Activated B cell treated with CpG ODN at 0.5 μM for 24 hours (primary cell): ENCODE results near the gene ORMDL1. TPM values are rescaled to one million over a fixed set of nuclear protein-coding genes. Genes with fewer than 3 reads are reported as not detected.

Source experiments
- ATAC-seq: fragments of 200-7000 bp; cut with Tn5 transposase; one replicate; pipeline ENCODE4 v1.10.0; 2021; ENCODE audit warnings: low read depth, mild to moderate bottlenecking, moderate library complexity
- CTCF ChIA-PET: fragments of 350-600 bp; sonication (Branson Sonifier 250); formaldehyde crosslinking; loops from one replicate; lab custom pipeline; 2021; ENCODE audit warnings: antibody characterized with exemption; lab: Charles Lee
- POLR2A ChIA-PET: fragments of 350-600 bp; sonication (Branson Sonifier 250); formaldehyde crosslinking; loops from one replicate; lab custom pipeline; 2021; ENCODE audit warnings: antibody characterized with exemption; lab: Charles Lee
- DNase-seq: peaks from one replicate; pipeline ENCODE4 v3.0.0; 2022
- H3K27ac Mint-ChIP-seq: one replicate; pipeline ENCODE4 v1.8.0; 2020; ENCODE audit warnings: mixed read lengths
- H3K27me3 Mint-ChIP-seq: one replicate; pipeline ENCODE4 v1.8.0; 2021; ENCODE audit warnings: mixed read lengths
- H3K36me3 Mint-ChIP-seq: one replicate; pipeline ENCODE4 v1.8.0; 2021; ENCODE audit warnings: low read depth, mixed read lengths
- H3K4me1 Mint-ChIP-seq: one replicate; pipeline ENCODE4 v1.8.0; 2021; ENCODE audit warnings: mixed read lengths
- H3K4me3 Mint-ChIP-seq: one replicate; pipeline ENCODE4 v1.8.0; 2020; ENCODE audit warnings: mild to moderate bottlenecking, mixed read lengths
- H3K9me3 Mint-ChIP-seq: one replicate; pipeline ENCODE4 v1.8.0; 2020; ENCODE audit warnings: mixed read lengths
- intact Hi-C: fragments of 100-400 bp; cut with micrococcal nuclease; formaldehyde crosslinking; loops from one replicate; pipeline ENCODE4 v1.15.1; 2024
- total RNA-seq: library from RNA; stranded (reverse); gene quantifications from 2 replicates; pipeline ENCODE4 v1.2.3, GENCODE V29; 2022
- TF ChIP-seq, protein P1 (sequence below): fragments of 200-600 bp; IDR thresholded peaks from one replicate; pipeline ENCODE4 v1.8.0; 2022; ENCODE audit warnings: antibody characterized with exemption, mild to moderate bottlenecking

ORMDL1 gene, protein sequence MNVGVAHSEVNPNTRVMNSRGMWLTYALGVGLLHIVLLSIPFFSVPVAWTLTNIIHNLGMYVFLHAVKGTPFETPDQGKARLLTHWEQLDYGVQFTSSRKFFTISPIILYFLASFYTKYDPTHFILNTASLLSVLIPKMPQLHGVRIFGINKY
- 80.5 and 92.6 TPM in 2 replicates for total RNA-seq

DNA sequence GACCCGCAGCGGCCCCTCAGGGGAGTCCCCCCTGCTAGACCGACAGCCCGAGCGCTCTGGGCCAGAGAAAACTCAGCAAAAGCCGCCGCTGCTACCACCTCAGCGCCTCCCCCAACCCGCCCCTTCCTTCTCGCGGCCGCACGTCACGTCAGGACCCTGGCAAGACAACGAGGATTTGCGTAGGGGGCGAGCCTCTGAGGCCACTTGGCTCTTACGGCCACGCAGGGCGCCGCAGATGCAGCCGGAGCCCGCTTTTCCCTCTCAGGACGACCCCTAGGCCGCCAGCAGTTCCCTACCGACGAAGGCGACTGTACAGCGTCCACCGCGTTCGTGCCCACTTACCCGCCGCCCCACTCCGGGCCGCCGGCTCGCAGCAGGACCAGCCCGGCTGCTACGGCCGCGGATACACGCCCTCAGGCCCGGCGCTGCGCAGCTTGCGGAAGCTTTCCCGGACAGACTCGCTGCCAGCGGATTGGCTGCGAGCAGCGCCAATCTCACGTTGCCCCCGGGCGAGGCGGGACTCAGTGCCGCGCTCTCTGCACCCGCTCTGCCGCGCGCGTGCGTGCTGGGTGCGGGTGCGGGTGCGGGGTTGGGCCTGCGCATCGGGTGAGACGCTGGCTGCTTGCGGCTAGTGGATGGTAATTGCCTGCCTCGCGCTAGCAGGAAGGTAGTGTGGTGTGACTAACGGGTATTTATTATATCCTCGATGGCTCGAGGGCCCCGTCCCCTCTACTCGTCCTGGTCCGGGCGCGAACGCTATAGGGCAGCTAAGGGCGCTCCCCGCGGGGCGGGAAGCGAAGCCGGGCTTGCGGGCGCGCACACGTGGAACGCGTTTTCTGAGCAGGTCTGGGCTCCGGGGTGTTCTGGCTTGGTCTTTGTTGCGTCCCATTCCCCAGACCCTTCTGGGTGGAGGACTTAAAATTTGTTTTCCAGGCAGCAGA, at the start of gene ORMDL1, which contains the start of gene PMS1:
Gene ORMDL1 (minus strand): TSS at position 413 of the 941 bp plus-strand sequence. CDS start 1,744 bp downstream, outside the sequence.
Gene PMS1 (plus strand): TSS at position 524 of the 941 bp plus-strand sequence. CDS start 7,360 bp downstream, outside the sequence.
- CTCF ChIA-PET, result interaction anchor here (1.6 to 2.4 kb wide), 2 partner anchors 21 to 110 kb away, joined by 4 to 18 read pairs; partner anchors contain the start of genes ANKAR and OSGEPL1
- peaks cover 45% of the 10 kb centered on the region for H3K4me1 Mint-ChIP-seq
- POLR2A ChIA-PET, result interaction anchor here (0.5 to 3.6 kb wide), 13 partner anchors 10 to 1340 kb away, joined by 3 to 92 read pairs (median 5); partner anchors contain the start of genes ANKAR, ASNSD1, GLS and HIBCH

DNA sequence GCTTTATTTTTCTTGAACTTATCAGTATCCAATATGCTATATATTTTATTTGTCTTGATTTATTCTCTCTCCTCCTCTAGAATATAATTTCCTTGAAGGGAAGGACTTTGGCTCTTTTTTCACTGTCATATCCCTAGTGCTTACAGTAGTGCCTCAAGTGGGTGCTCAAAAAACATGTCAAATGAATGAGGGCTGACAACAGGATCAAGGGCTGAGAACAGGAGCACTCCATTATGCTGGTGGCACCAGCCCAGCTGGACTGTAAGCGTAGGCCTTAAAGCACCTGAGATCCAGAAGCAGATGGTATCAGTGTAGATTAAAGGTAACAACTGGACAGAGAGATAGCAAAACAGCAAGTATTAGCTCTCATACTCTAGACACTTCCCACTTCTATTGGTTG, 46.4 kb upstream of the ORMDL1 start:
- H3K27ac Mint-ChIP-seq, result no peak overlapping the region
- no peak for ATAC-seq
- ChIA-PET POLR2A (no interaction called here), CTCF (no interaction called here)
- no peaks in the 10 kb centered on the region for H3K27me3 Mint-ChIP-seq
- TF ChIP-seq, protein P1, sequence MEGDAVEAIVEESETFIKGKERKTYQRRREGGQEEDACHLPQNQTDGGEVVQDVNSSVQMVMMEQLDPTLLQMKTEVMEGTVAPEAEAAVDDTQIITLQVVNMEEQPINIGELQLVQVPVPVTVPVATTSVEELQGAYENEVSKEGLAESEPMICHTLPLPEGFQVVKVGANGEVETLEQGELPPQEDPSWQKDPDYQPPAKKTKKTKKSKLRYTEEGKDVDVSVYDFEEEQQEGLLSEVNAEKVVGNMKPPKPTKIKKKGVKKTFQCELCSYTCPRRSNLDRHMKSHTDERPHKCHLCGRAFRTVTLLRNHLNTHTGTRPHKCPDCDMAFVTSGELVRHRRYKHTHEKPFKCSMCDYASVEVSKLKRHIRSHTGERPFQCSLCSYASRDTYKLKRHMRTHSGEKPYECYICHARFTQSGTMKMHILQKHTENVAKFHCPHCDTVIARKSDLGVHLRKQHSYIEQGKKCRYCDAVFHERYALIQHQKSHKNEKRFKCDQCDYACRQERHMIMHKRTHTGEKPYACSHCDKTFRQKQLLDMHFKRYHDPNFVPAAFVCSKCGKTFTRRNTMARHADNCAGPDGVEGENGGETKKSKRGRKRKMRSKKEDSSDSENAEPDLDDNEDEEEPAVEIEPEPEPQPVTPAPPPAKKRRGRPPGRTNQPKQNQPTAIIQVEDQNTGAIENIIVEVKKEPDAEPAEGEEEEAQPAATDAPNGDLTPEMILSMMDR, result no peak
- H3K9me3 Mint-ChIP-seq, result no peaks in the 10 kb centered on the region
- no peak for DNase-seq
- H3K4me1 Mint-ChIP-seq, result no peaks in the 10 kb centered on the region
- peaks cover 21% of the 10 kb centered on the region for H3K36me3 Mint-ChIP-seq
- no peak overlapping the region for H3K4me3 Mint-ChIP-seq
- intact Hi-C loops, result no loop called here

More for the DNA sequence above, at the start of gene ORMDL1, which contains the start of gene PMS1:
- Mint-ChIP-seq H3K9me3 (no peaks in the 10 kb centered on the region), H3K27ac (peak within 1 kb of the TSS; percentile 96), H3K4me3 (peak within 1 kb of the TSS; percentile 94), H3K27me3 (no peaks in the 10 kb centered on the region), H3K36me3 (peaks cover 48% of the 10 kb centered on the region)
- intact Hi-C loops, result loop anchor here (1.0 to 10.0 kb wide), 10 partner anchors 22 to 1367 kb away; partner anchors contain the start of genes ANKAR, ASNSD1, GLS and INPP1
- peak; percentile 95 for DNase-seq
- TF ChIP-seq, protein P1, result no peak
- ATAC-seq, result peak; percentile 90

DNA sequence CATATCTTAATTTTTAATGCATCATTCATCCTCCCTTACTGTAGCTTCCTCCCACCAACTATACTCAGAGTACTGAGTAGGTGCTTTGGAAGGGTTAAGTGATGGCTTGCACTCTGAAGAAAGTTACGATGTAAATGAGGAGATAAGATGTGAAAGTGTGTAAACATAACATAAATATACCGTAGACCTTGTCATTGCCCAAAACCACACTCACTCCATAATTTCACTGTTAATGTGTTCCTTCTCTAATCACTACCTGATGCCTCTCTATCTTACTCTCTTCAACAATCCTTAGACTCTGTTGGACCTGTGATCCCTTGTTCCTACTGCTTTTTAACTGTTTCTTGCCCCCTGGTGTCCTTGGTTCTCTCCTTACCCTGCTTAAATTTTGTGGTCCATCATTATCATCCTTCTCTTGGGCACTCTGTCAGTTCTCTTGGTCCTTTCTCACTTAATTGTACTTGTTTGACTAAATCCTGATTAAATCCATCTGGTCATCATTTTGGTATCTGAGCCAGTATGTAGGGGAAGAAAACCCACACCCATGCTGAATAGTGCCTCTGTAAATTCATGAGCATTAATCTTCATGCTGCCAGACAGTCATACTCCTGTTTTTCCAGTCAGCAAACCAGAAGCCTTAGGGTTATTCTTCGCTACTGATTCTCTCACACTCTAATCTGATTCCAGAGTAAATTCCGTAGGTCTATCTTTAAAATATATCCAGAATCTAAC, 45.1 kb upstream of the ORMDL1 start:
- intact Hi-C loops, result no loop called here
- ATAC-seq, result no peak
- H3K4me1 Mint-ChIP-seq, result no peaks in the 10 kb centered on the region
- no peaks in the 10 kb centered on the region for H3K27me3 Mint-ChIP-seq
- TF ChIP-seq, protein P1, result no peak
- H3K9me3 Mint-ChIP-seq, result no peaks in the 10 kb centered on the region
- H3K4me3 Mint-ChIP-seq, result no peak overlapping the region
- H3K27ac Mint-ChIP-seq, result no peak overlapping the region
- DNase-seq, result no peak
- CTCF ChIA-PET, result no interaction called here
- H3K36me3 Mint-ChIP-seq, result peaks cover 21% of the 10 kb centered on the region
- POLR2A ChIA-PET, result no interaction called here

DNA sequence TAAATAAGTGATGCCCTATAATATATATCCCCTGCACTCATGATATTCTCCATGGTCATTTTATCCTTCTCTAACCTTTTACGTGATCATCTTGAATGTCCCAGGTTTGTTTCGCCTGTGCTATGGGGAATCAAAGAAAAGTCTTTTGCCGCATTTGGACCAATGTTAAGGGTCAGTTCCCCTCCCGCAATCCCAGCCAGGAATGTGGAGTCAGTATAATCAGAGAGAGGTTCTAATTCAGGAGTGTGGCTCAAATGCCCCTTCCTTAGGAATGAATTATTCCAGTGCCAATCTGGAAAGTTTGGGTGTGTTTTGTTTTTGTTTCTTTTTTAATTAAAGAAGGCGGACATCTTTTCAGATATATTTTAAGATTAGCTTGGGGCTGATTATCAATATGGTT, 41.9 kb upstream of the ORMDL1 start:
- DNase-seq (no peak), ATAC-seq (no peak)
- intact Hi-C loops, result no loop called here
- ChIA-PET POLR2A (no interaction called here), CTCF (no interaction called here)
- H3K4me3 Mint-ChIP-seq, result no peak overlapping the region
- no peaks in the 10 kb centered on the region for H3K27me3 Mint-ChIP-seq
- peaks cover 23% of the 10 kb centered on the region for H3K36me3 Mint-ChIP-seq
- H3K4me1 Mint-ChIP-seq, result no peaks in the 10 kb centered on the region
- TF ChIP-seq, protein P1, result no peak
- H3K27ac Mint-ChIP-seq, result no peak overlapping the region
- H3K9me3 Mint-ChIP-seq, result no peaks in the 10 kb centered on the region
